Inflammatory macrophage (primary cell): Measurements from ENCODE around the gene PCDHA11.
A peak's percentile ranks its signal among the peaks of the same experiment; 100 is the strongest.
"Not testable (repeated sequence)": the region's sequence is repeated elsewhere in the genome, so short reads cannot be mapped to it uniquely, and the experiment has no call there.

Source experiments
- DNase-seq, 2 donors: peaks; one replicate each; pipeline ENCODE4 v3.0.0-alpha.2; 2020 to 2022

Gene PCDHA11

GRCh38 chr5:140855772-140856674 is 12.7 kb upstream of the PCDHA11 start, which contains the start of gene PCDHA10:
TSS of gene PCDHA10 (plus strand) at chr5:140855897. CDS start at chr5:140856049, 152 bp downstream.
- DNase-seq: no peak

DNA sequence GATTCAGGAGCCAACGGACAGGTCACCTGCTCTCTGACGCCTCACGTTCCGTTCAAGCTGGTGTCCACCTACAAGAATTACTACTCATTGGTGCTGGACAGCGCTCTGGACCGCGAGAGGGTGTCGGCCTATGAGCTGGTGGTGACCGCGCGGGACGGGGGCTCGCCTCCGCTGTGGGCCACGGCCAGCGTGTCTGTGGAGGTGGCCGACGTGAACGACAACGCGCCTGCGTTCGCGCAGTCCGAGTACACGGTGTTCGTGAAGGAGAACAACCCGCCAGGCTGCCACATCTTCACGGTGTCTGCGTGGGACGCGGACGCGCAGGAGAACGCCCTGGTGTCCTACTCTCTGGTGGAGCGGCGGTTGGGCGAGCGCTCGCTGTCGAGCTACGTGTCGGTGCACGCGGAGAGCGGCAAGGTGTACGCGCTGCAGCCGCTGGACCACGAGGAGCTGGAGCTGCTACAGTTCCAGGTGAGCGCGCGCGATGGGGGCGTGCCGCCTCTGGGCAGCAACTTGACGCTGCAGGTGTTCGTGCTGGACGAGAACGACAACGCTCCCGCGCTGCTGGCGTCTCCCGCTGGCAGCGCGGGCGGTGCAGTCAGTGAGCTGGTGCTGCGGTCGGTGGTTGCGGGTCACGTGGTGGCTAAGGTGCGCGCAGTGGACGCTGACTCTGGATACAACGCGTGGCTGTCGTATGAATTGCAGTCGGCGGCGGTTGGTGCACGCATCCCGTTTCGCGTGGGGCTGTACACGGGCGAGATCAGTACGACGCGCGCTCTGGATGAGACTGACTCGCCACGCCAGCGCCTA is 11.4 kb upstream of the PCDHA11 start:
- no peak for DNase-seq

GRCh38 chr5:140857987-140858240 is 10.8 kb upstream of the PCDHA11 start:
- DNase-seq: no peak

GRCh38 chr5:140862441-140863295 is 6.1 kb upstream of the PCDHA11 start:
- no peak for DNase-seq

DNA sequence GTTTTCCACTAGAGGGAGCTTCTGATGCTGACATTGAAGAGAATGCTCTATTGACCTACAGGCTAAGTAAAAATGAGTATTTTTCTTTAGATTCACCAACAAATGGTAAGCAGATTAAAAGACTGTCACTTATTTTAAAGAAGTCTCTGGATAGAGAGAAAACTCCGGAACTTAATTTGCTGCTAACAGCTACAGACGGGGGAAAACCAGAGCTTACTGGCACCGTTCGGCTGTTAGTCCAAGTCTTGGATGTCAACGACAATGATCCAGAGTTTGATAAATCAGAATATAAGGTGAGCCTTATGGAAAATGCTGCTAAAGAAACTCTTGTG is 764 bp downstream of the PCDHA11 start:
- peak in 1 of 2 donors; percentile 1 for DNase-seq

GRCh38 chr5:140870221-140871201 is 1.8 kb downstream of the PCDHA11 start:
- no peak for DNase-seq

DNA sequence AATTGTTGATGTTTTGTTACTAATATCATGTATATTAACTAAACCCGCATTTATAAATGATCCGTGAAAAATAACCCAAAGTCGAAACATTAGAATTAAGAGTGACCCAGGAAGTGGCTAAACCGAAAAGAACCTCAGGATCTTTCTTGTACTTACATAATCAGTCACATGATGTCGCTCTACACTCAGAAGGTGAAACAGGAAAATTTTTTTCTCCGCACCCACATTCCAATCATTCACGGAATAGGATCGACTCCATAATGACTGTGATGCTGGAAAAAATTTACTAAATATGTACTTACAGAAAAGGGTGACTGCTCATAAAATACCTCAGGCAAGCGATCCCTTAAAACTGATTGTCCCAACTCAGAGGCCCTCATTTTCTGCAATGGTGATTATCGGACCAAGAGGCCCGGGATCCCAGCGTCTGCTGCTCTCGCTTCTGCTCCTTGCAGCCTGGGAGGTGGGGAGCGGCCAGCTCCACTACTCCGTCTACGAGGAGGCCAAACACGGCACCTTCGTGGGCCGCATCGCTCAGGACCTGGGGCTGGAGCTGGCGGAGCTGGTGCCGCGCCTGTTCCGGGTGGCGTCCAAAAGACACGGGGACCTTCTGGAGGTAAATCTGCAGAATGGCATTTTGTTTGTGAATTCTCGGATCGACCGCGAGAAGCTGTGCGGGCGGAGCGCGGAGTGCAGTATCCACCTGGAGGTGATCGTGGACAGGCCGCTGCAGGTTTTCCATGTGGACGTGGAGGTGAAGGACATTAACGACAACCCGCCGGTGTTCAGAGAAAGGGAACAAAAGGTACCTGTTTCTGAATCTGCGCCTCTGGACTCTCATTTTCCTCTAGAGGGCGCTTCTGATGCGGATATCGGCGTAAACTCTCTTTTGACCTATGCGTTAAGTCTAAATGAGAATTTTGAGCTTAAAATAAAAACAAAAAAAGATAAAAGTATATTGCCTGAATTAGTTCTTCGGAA is 6.6 kb downstream of the PCDHA11 start, which contains the start of gene PCDHA12:
PCDHA12 (plus strand) TSS at position 224 of the 981 bp plus-strand sequence; CDS start at position 389, 165 bp downstream.
- no peak for DNase-seq

GRCh38 chr5:140876541-140877261 is 7.9 kb downstream of the PCDHA11 start:
- DNase-seq: not testable (repeated sequence)

DNA sequence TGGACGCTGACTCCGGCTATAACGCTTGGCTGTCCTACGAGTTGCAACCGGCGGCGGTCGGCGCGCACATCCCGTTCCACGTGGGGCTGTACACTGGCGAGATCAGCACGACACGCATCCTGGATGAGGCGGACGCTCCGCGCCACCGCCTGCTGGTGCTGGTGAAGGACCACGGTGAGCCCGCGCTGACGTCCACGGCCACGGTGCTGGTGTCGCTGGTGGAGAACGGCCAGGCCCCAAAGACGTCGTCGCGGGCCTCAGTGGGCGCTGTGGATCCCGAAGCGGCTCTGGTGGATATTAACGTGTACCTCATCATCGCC is 8.5 kb downstream of the PCDHA11 start:
- DNase-seq: no peak

DNA sequence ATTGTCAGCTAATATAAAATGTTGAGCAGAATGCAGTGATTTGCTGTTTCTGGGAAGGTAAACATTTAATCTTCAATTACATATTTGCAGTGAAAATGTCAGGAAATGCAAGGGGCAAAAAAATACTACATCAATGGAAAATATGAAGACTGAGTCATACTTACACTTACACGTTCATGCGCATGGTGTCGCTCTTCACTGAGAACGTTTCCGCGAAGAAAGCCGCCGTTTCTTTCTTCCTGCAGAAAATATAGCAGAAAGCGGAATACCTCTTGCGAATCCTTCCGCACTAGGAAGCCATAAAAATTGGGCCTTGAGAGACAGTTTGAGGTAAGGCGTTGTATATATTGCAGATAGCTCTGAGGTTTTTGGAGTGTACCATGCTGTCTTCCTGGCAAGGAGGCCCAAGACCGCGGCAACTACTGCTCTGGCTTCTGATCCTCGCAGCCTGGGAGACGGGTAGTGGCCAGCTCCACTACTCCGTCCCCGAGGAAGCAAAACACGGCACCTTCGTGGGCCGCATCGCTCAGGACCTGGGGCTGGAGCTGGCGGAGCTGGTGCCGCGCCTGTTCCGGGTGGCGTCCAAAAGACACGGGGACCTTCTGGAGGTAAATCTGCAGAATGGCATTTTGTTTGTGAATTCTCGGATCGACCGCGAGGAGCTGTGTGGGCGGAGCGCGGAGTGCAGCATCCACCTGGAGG is 13.3 kb downstream of the PCDHA11 start, which contains the start of gene PCDHA13:
PCDHA13 (plus strand) TSS at position 236 of the 702 bp plus-strand sequence; CDS start at position 381, 145 bp downstream.
- no peak for DNase-seq

GRCh38 chr5:140882591-140882899 is 13.8 kb downstream of the PCDHA11 start:
- DNase-seq: no peak

DNA sequence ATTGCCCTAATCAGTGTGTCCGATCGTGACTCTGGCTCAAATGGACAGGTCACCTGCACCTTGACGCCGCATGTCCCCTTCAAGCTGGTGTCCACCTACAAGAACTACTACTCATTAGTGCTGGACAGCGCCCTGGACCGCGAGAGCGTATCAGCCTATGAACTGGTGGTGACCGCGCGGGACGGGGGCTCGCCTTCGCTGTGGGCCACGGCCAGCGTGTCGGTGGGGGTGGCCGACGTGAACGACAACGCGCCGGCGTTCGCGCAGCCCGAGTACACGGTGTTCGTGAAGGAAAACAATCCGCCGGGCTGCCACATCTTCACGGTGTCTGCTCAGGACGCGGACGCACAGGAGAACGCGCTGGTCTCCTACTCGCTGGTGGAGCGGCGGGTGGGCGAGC is 14.6 kb downstream of the PCDHA11 start:
- DNase-seq: no peak

GRCh38 chr5:140883927-140884697 is 15.4 kb downstream of the PCDHA11 start:
- DNase-seq: no peak

DNA sequence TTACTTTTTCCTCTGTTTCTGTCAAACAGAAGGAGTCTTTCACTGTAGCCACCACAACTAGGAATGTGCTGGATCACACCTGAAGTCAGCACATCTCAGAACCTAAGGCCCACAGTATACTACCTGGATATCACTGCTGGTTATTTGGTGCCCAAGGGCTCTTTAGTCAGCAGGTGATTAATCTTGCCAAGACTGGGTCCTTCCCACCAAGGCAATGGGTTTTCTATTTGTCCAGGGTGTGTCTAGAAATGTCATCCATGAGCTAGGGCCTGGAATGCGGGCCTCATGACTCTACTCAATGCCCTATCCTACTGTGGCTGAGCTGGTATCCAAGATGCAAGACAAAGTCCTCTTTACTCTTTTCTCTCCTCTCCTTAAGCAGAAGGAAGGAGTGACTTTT is 47.6 kb downstream of the PCDHA11 start:
- DNase-seq: no peak
